Measurements from ENCODE around the gene FHIT.

- TF ChIP-seq CTCF (IDR thresholded peaks at IDR 0.05) (no peak), POLR2A (IDR thresholded peaks at IDR 0.05) (no peak), EP300 (IDR thresholded peaks at IDR 0.05) (no peak), POLR2AphosphoS5 (IDR thresholded peaks at IDR 0.05) (no peak)
These were observed 1107.2 kb downstream of the FHIT start for GRCh38 chr3:60144071-60144470.
